ENCODE data around the gene GALM.

GRCh38 chr2:38698467-38699003 lies 32.6 kb downstream of the GALM start:
- TF ChIP-seq POLR2AphosphoS5 (IDR thresholded peaks at IDR 0.05) (no peak), POLR2A (IDR thresholded peaks at IDR 0.05) (no peak)

Measured in spleen (tissue), 3 donors.